ENCODE results near the gene SNX9.

GRCh38 chr6:157795841-157796240 lies 27.2 kb upstream of the SNX9 start:
- TF ChIP-seq ZNF302 (CRISPR knock-in tag; IDR thresholded peaks at IDR 0.05): no peak
- TF ChIP-seq PBX3 (IDR thresholded peaks at IDR 0.05): no peak
- no peak for TF ChIP-seq ZFP36 (IDR thresholded peaks at IDR 0.05; ENCODE audit: borderline replicate concordance, partially characterized antibody)
- no peak for TF ChIP-seq SMC3 (IDR thresholded peaks at IDR 0.05)
- no peak for TF ChIP-seq CTCF (IDR thresholded peaks at IDR 0.05)
- no peak for TF ChIP-seq CEBPB (IDR thresholded peaks at IDR 0.05)
- TF ChIP-seq USF2 (IDR thresholded peaks at IDR 0.05): no peak
- no peak for TF ChIP-seq POLR2AphosphoS2 (conservative IDR thresholded peaks at IDR 0.05; ENCODE audit: low read length)
- no peak for TF ChIP-seq HEYL (CRISPR knock-in tag; IDR thresholded peaks at IDR 0.05)
- TF ChIP-seq ZC3H11A (IDR thresholded peaks at IDR 0.05): no peak
- TF ChIP-seq KDM1A (IDR thresholded peaks at IDR 0.05; ENCODE audit: low read depth): no peak
- no peak for TF ChIP-seq NR3C1 (IDR thresholded peaks at IDR 0.05)

Data from A549 (cell line).